Measurements from ENCODE around the gene RAB3A.

The RAB3A gene

DNA sequence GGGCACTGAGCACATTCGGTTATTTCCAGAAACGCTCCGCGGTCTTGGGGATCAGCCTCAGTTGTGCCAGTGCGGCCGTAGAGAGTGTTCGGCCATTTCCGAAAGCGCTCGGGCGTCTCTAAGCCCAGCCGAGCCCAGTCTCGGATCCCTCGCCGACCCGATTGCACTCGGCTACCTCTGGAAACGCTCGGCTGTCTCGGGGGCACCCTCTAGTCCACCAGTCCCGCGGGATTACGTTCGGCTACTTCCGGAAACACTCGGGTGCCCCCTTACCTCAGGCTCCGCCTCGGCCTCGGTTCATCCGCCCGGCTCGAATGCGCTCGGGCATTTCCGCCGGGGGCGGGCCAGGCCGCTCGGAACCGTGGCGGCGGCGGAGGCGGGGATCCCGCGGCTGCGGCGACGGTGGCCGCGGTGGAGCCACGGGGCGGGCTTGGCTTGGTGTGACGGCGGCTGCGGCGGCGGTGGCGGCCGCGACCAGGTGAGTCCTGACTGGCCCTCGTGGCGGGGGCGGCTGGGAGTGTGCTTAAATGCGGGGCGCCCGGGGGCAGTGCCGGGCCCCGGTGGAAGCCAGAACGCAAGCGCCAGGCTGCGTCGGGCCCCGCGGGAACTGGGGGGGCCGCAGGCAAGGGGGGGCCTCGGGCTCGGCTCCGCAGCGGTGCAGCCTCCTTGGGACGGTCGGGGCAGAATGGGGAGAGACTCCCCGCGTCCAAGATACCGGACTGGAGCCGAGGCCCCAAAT is 50.9 kb downstream of the RAB3A start, which contains the start of gene PIK3R2:
TSS of gene PIK3R2 (plus strand) at position 347 of the 739 bp plus-strand sequence. CDS start 2,717 bp downstream, outside the sequence.
- Histone ChIP-seq H3K4me3 (replicated peaks; ENCODE audit: low read depth, low read length) (peak within 1 kb of the TSS; percentile 89), H3K36me3 (ENCODE audit: control insufficient read depth, insufficient read depth, low read length) (peaks cover 7% of the 10 kb centered on the region), H3K27me3 (replicated peaks; ENCODE audit: control insufficient read depth, insufficient read depth, low read length) (no peaks in the 10 kb centered on the region)
- TF ChIP-seq, protein P1, sequence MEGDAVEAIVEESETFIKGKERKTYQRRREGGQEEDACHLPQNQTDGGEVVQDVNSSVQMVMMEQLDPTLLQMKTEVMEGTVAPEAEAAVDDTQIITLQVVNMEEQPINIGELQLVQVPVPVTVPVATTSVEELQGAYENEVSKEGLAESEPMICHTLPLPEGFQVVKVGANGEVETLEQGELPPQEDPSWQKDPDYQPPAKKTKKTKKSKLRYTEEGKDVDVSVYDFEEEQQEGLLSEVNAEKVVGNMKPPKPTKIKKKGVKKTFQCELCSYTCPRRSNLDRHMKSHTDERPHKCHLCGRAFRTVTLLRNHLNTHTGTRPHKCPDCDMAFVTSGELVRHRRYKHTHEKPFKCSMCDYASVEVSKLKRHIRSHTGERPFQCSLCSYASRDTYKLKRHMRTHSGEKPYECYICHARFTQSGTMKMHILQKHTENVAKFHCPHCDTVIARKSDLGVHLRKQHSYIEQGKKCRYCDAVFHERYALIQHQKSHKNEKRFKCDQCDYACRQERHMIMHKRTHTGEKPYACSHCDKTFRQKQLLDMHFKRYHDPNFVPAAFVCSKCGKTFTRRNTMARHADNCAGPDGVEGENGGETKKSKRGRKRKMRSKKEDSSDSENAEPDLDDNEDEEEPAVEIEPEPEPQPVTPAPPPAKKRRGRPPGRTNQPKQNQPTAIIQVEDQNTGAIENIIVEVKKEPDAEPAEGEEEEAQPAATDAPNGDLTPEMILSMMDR (IDR thresholded peaks at IDR 0.05; ENCODE audit: insufficient read depth, low read length, poor library complexity, severe bottlenecking) = no peak
- DNase-seq (ENCODE audit: extremely low read depth, insufficient read length) = peak; percentile 95

DNA sequence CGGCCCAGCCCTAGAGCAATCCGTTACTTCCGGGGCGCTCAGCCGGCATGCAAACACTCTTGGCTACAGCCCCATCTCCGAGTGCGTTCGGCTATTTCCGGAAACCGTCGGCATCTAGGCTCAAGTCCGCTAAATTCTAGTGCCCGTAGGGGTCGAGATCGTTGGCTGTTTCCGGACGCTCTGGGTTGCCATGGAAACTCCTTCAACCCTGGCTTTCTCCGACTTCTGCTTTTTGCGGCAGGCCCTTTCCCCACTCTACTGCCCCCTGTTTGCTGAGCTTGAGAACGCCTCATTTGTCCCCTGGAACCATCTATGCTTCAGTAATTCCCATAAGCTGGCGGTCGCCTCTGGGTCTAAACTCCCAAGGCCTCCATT is 51.4 kb downstream of the RAB3A start:
- peak; percentile 90 for DNase-seq (ENCODE audit: extremely low read depth, insufficient read length)
- Histone ChIP-seq H3K4me3 (replicated peaks; ENCODE audit: low read depth, low read length) (peak overlapping the region; percentile 69), H3K36me3 (ENCODE audit: control insufficient read depth, insufficient read depth, low read length) (peaks cover 7% of the 10 kb centered on the region), H3K27me3 (replicated peaks; ENCODE audit: control insufficient read depth, insufficient read depth, low read length) (no peaks in the 10 kb centered on the region)
- TF ChIP-seq, protein P1 (IDR thresholded peaks at IDR 0.05; ENCODE audit: insufficient read depth, low read length, poor library complexity, severe bottlenecking) = peak; percentile 83

DNA sequence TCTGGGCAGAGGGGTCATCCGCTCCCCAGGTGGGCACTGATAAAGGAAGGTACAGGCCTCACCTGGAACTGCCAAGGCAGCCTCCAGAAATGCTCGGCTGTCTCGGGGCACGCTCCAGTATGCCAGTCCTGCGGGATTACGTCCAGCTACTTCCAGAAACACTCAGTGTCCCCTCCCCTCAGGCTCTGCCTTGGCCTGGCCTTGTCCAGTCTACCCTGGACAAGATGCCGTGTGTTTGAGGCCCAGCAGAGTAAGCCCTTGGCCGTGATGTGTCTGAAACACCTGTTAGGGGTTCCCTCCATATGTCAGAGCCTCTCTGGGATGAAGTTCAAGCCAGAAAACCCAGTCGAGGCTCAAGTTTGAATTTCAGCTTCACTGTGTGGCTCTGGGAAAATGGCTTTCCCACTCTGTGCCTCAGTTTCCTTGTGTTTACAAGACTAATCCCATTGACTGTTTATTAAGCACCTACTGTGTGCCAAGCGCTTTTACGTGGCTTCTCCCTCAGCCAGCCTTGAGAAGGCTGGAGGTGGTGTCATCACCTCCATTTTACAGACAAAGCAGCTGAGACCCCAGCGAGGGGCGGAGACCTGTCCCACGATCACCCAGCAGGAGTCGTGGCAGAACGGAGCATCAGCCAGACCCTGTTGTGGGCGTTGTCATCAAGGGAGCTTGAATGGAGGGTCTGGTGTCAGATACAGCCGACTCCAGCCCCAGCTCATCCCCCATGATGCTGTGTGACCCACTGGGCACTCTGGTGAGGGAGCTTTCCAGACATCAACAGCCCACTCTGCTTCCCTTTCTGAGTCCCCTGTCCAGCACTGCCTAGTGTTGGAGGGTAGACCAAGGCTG is 52.8 kb downstream of the RAB3A start:
- DNase-seq (ENCODE audit: extremely low read depth, insufficient read length) = no peak
- H3K4me3 ChIP-seq (replicated peaks; ENCODE audit: low read depth, low read length) = no peak overlapping the region
- TF ChIP-seq, protein P1 (IDR thresholded peaks at IDR 0.05; ENCODE audit: insufficient read depth, low read length, poor library complexity, severe bottlenecking) = no peak
- H3K36me3 ChIP-seq (ENCODE audit: control insufficient read depth, insufficient read depth, low read length) = peaks cover 8% of the 10 kb centered on the region
- no peaks in the 10 kb centered on the region for H3K27me3 ChIP-seq (replicated peaks; ENCODE audit: control insufficient read depth, insufficient read depth, low read length)

DNA sequence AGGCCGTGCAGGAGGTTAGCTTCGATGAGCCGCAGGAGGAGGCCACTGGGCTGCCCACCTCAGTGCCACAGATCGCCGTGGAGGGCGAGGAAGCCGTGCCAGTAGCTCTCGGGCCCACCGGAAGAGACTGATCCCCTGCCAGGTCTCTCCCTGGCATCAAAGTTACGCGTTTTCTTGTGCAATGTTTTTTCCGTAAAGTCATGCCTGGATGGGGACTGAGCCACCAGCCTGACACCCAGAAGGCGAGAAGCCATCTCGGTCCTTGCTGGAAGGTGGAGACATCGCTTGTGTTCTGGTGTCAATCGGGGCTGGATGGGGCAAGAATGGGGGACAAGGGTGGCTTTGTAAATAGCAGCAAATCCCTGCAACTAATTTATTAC is 54.3 kb downstream of the RAB3A start:
- TF ChIP-seq, protein P1 (IDR thresholded peaks at IDR 0.05; ENCODE audit: insufficient read depth, low read length, poor library complexity, severe bottlenecking) = no peak
- DNase-seq (ENCODE audit: extremely low read depth, insufficient read length) = no peak

DNA sequence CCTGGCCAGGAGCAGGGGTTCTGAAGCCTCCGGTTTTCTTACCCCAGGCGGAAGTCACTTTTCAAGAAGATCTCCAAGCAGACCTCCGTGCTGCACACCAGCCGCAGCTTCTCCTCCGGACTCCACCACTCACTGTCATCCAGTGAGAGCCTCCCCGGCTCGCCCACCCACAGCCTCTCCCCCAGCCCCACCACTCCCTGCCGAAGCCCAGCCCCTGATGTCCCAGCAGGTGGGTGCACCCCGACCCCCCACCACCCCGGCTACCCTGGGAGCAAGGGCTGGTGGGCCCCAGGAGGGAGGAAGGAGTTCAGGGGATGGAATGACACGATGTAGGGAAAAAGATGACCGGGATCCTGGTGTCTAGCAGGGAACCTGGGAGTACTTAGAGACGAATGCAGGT is 56.4 kb downstream of the RAB3A start:
- DNase-seq (ENCODE audit: extremely low read depth, insufficient read length) = no peak
- TF ChIP-seq, protein P1 (IDR thresholded peaks at IDR 0.05; ENCODE audit: insufficient read depth, low read length, poor library complexity, severe bottlenecking) = no peak
- H3K4me3 ChIP-seq (replicated peaks; ENCODE audit: low read depth, low read length) = no peak overlapping the region
- H3K36me3 ChIP-seq (ENCODE audit: control insufficient read depth, insufficient read depth, low read length) = peaks cover 32% of the 10 kb centered on the region
- H3K27me3 ChIP-seq (replicated peaks; ENCODE audit: control insufficient read depth, insufficient read depth, low read length) = no peaks in the 10 kb centered on the region

More for the DNA sequence above, 54.3 kb downstream of the RAB3A start:
- no peak overlapping the region for H3K4me3 ChIP-seq (replicated peaks; ENCODE audit: low read depth, low read length)
- H3K27me3 ChIP-seq (replicated peaks; ENCODE audit: control insufficient read depth, insufficient read depth, low read length) = no peaks in the 10 kb centered on the region
- H3K36me3 ChIP-seq (ENCODE audit: control insufficient read depth, insufficient read depth, low read length) = peaks cover 21% of the 10 kb centered on the region
